HepG2 (cell line): ENCODE data around the gene TAF13.

Experiments
- CREB1 ChIP-seq, 2 experiments: fragments of 450-650 bp in 1 of 2; IDR thresholded peaks; 2 replicates each; pipeline ENCODE4 v1.6.1; 2016 to 2017; ENCODE audit warnings: control low read depth in 1 of 2, mild to moderate bottlenecking in 1 of 2, missing compliant biosample characterization in 1 of 2, missing genetic modification characterization in 1 of 2
- CTCF ChIP-seq: sonication (generic); formaldehyde crosslinking; IDR thresholded peaks from 2 replicates; pipeline ENCODE4 v1.5.0; 2020; ENCODE audit warnings: mild to moderate bottlenecking, missing genetic modification reagents, moderate library complexity
- EZH2 ChIP-seq: conservative IDR thresholded peaks from 2 replicates; pipeline ENCODE4 v1.6.1; 2012; ENCODE audit warnings: mild to moderate bottlenecking, low read depth, low read length, moderate library complexity
- KLF13 ChIP-seq: sonication (generic); formaldehyde crosslinking; IDR thresholded peaks from 2 replicates; pipeline ENCODE4 v1.4.0; 2020; ENCODE audit warnings: mild to moderate bottlenecking, missing genetic modification reagents
- NFYB ChIP-seq: sonication (generic); formaldehyde crosslinking; IDR thresholded peaks from 2 replicates; pipeline ENCODE4 v1.4.0; 2020; ENCODE audit warnings: missing genetic modification reagents
- SETDB1 ChIP-seq: sonication (generic); formaldehyde crosslinking; IDR thresholded peaks from 2 replicates; pipeline ENCODE4 v1.5.1; 2020; ENCODE audit warnings: missing genetic modification reagents, mild to moderate bottlenecking, borderline replicate concordance
- TAF1 ChIP-seq: sonication (generic); formaldehyde crosslinking; IDR thresholded peaks from 2 replicates; pipeline ENCODE4 v1.4.0; 2020; ENCODE audit warnings: missing genetic modification reagents
- TCF12 ChIP-seq, 2 experiments: fragments of 450-650 bp in 1 of 2; sonication (generic) in 1 of 2; formaldehyde crosslinking in 1 of 2; IDR thresholded peaks; 2 replicates each; pipeline versions ENCODE4 v1.6.1 to v1.8.0; 2017 to 2022; ENCODE audit warnings: antibody characterized with exemption in 1 of 2, mild to moderate bottlenecking in 1 of 2, missing genetic modification reagents in 1 of 2, moderate library complexity in 1 of 2
- ZFP37 ChIP-seq: sonication (generic); formaldehyde crosslinking; IDR thresholded peaks from 2 replicates; pipeline ENCODE4 v1.4.0; 2020; ENCODE audit warnings: missing genetic modification reagents, borderline replicate concordance
- ZNF18 ChIP-seq: sonication (generic); formaldehyde crosslinking; IDR thresholded peaks from 2 replicates; pipeline ENCODE4 v1.8.0; 2022; ENCODE audit warnings: mild to moderate bottlenecking, missing genetic modification reagents; ENCODE audit not compliant: insufficient replicate concordance
- ZNF800 ChIP-seq: sonication (generic); formaldehyde crosslinking; IDR thresholded peaks from 2 replicates; pipeline ENCODE4 v1.4.0; 2020; ENCODE audit warnings: missing genetic modification reagents
- TF ChIP-seq, protein P1 (sequence below): sonication (generic); formaldehyde crosslinking; IDR thresholded peaks from 2 replicates; pipeline ENCODE4 v1.4.0; 2020; ENCODE audit warnings: missing genetic modification reagents
- TF ChIP-seq, protein P2 (sequence below): sonication (generic); formaldehyde crosslinking; IDR thresholded peaks from 2 replicates; pipeline ENCODE4 v1.4.0; 2020; ENCODE audit warnings: low read depth, mild to moderate bottlenecking, missing genetic modification reagents
- TF ChIP-seq, protein P3 (sequence below): sonication (generic); formaldehyde crosslinking; IDR thresholded peaks from 2 replicates; pipeline ENCODE4 v1.8.1; 2023; ENCODE audit warnings: mild to moderate bottlenecking, missing genetic modification reagents, borderline replicate concordance

GRCh38 chr1:109090196-109091077, 14.6 kb upstream of the TAF13 start, which contains the start of gene TMEM167B:
- TF ChIP-seq ZNF18 (CRISPR knock-in tag): peak; percentile 54
- peak; percentile 27; the same call in 1 of the 2 replicates for TF ChIP-seq CTCF
- no peak for TF ChIP-seq EZH2
- TF ChIP-seq, protein P1, sequence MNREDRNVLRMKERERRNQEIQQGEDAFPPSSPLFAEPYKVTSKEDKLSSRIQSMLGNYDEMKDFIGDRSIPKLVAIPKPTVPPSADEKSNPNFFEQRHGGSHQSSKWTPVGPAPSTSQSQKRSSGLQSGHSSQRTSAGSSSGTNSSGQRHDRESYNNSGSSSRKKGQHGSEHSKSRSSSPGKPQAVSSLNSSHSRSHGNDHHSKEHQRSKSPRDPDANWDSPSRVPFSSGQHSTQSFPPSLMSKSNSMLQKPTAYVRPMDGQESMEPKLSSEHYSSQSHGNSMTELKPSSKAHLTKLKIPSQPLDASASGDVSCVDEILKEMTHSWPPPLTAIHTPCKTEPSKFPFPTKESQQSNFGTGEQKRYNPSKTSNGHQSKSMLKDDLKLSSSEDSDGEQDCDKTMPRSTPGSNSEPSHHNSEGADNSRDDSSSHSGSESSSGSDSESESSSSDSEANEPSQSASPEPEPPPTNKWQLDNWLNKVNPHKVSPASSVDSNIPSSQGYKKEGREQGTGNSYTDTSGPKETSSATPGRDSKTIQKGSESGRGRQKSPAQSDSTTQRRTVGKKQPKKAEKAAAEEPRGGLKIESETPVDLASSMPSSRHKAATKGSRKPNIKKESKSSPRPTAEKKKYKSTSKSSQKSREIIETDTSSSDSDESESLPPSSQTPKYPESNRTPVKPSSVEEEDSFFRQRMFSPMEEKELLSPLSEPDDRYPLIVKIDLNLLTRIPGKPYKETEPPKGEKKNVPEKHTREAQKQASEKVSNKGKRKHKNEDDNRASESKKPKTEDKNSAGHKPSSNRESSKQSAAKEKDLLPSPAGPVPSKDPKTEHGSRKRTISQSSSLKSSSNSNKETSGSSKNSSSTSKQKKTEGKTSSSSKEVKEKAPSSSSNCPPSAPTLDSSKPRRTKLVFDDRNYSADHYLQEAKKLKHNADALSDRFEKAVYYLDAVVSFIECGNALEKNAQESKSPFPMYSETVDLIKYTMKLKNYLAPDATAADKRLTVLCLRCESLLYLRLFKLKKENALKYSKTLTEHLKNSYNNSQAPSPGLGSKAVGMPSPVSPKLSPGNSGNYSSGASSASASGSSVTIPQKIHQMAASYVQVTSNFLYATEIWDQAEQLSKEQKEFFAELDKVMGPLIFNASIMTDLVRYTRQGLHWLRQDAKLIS (CRISPR knock-in tag): no peak
- peak; percentile 79 for TF ChIP-seq CREB1 (IDR thresholded peaks at IDR 0.05)
- TF ChIP-seq CREB1 (CRISPR knock-in tag; IDR thresholded peaks at IDR 0.05): peak; percentile 88
- no peak for TF ChIP-seq TCF12 (IDR thresholded peaks at IDR 0.05)
- TF ChIP-seq TCF12 (CRISPR knock-in tag; IDR thresholded peaks at IDR 0.05): 0 out of 2 replicates have a peak, but pooled peaks have one; percentile 81
- TF ChIP-seq ZNF800 (CRISPR knock-in tag): no peak
- TF ChIP-seq, protein P2, sequence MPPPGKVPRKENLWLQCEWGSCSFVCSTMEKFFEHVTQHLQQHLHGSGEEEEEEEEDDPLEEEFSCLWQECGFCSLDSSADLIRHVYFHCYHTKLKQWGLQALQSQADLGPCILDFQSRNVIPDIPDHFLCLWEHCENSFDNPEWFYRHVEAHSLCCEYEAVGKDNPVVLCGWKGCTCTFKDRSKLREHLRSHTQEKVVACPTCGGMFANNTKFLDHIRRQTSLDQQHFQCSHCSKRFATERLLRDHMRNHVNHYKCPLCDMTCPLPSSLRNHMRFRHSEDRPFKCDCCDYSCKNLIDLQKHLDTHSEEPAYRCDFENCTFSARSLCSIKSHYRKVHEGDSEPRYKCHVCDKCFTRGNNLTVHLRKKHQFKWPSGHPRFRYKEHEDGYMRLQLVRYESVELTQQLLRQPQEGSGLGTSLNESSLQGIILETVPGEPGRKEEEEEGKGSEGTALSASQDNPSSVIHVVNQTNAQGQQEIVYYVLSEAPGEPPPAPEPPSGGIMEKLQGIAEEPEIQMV (CRISPR knock-in tag): peak; percentile 67; the same call in 1 of the 2 replicates
- no peak for TF ChIP-seq ZFP37 (CRISPR knock-in tag)
- TF ChIP-seq NFYB: peak; percentile 15; the same call in 1 of the 2 replicates
- no peak for TF ChIP-seq KLF13
- TF ChIP-seq TAF1 (CRISPR knock-in tag): peak; percentile 86; the same call in 1 of the 2 replicates
- TF ChIP-seq SETDB1 (CRISPR knock-in tag): no peak
- TF ChIP-seq, protein P3, sequence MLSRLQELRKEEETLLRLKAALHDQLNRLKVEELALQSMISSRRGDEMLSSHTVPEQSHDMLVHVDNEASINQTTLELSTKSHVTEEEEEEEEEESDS (CRISPR knock-in tag): no peak; the same call in 1 of the 2 replicates
